Measurements from ENCODE around the gene SPATA4.

The SPATA4 gene

GRCh38 chr4:176189891-176190795 lies 5.2 kb downstream of the SPATA4 start:
- no peak for DNase-seq

- DNase-seq: no peak
Observed at GRCh38 chr4:176188654-176189053, 6.7 kb downstream of the SPATA4 start.

- DNase-seq: no peak
Observed at GRCh38 chr4:176187624-176188023, 7.8 kb downstream of the SPATA4 start.

- no peak for DNase-seq
Observed at GRCh38 chr4:176186671-176187395, 8.6 kb downstream of the SPATA4 start.

GRCh38 chr4:176186067-176186466 lies 9.3 kb downstream of the SPATA4 start:
- peak in 1 of 2 experiments; percentile 16 for DNase-seq

- DNase-seq: no peak
Observed at GRCh38 chr4:176185051-176185450, 10.3 kb downstream of the SPATA4 start.

GRCh38 chr4:176163041-176163440 lies 32.3 kb downstream of the SPATA4 start:
- no peak for DNase-seq

- no peak for DNase-seq
Observed at GRCh38 chr4:176156656-176157055, 38.7 kb downstream of the SPATA4 start.

- no peak for DNase-seq
Observed at GRCh38 chr4:176153124-176153523, 42.3 kb downstream of the SPATA4 start.

GRCh38 chr4:176150704-176151103 lies 44.7 kb downstream of the SPATA4 start:
- DNase-seq: no peak

GRCh38 chr4:176150356-176150682 lies 45.1 kb downstream of the SPATA4 start:
- peak; percentile 0 to 13 for DNase-seq

GRCh38 chr4:176149680-176150355 lies 45.6 kb downstream of the SPATA4 start:
- no peak for DNase-seq

- no peak for DNase-seq
Observed at GRCh38 chr4:176142253-176142652, 53.1 kb downstream of the SPATA4 start.

GRCh38 chr4:176139518-176139917 lies 55.9 kb downstream of the SPATA4 start:
- no peak for DNase-seq

- DNase-seq: no peak
Observed at GRCh38 chr4:176137631-176138030, 57.8 kb downstream of the SPATA4 start.

- no peak for DNase-seq
Observed at GRCh38 chr4:176134670-176135069, 60.7 kb downstream of the SPATA4 start.
